HG02973 (cell line): ENCODE measurements around the gene ARHGAP40.

ENCODE experiments used
- ATAC-seq: cut with Tn5 transposase; IDR thresholded peaks from one replicate; pipeline ENCODE4 v1.9.1; 2021; ENCODE audit warnings: moderate library complexity; ENCODE audit not compliant: unreplicated experiment

Gene ARHGAP40

DNA sequence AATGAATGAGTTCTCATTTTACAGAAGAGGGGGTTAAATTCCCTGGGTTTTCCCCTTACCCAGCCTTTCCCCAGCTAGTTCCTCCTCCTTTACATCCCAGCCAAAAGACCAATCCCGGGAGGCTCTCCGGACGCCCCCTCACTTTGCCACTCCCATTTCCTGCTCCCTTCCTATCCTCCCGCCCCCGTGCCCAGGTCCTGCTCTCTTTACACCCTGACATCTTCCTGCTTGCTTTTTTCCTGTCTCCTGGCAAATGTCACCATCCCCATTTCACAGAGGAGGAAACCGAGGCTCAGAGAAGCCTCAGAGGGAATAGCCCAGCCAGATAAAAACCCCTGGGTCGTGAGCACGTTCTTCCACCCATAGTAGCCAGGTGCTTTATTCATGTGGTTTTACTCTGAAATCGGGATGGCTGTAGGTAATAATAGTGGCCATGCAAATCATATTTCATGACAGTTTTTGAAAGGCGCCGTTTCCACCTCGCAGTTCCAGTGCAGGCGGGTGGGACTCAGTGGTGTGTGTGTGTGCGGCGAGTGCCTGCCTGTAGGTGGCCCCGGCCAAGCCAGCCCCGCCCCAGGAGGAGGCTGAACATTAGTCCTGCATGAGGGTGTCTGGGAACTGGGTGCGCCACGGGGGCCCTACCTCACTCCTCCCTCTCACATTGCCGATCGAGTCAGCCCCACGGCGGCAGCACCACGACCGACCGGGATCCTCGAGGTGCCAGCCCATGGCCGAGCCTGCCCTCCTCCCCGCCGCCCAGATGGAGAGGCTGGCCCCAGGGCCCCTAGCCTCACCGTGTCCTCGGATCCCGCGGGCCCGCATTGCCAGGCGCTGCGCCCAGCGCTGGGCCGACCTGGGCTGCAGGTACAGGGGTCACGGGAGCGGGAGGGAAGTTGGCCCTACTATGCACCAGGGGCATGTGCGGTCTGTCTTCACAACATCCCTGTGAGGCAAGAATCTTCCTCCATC lies at the start of gene ARHGAP40:
Gene ARHGAP40 (plus strand): TSS at position 594 of the 969 bp plus-strand sequence.
- peak; percentile 76 for ATAC-seq

DNA sequence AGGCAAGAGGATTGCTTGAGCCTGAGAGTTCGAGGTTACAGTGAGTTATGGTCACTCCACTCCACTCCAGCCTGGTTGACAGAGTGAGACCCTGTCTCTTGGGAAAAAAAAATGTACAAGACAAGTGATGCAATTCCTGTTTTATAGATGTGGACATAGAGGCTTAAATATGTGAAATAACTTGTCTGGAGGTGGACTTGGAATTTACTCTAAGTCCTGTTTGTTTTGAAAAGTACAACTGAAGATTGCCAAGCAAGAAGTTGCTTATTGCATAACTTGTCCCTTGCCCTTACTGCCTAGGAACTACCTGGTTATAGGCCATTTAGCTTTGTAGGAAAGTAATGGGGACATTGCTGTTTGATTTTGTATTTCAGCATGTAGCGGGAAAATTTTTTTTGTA lies 46.6 kb upstream of the ARHGAP40 start:
- ATAC-seq = no peak

DNA sequence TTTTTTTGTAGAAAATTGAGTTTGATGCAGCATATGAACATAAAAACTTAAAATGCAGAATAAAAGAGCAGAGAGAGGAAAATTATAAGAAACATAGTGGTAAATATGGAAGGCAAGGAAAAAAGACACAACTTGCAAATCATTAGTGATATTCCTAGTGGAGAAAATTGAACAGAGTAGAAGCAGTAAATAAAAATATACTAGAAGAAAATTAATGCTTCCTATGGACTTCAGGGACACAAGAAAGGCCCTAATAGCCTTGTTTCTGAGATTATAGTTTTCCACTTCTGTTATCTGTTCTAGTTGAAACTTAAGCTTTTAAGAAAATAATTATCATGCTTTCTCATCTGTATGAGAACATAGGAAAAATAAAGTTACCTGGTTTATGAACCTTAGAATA lies 46.2 kb upstream of the ARHGAP40 start:
- ATAC-seq = no peak

DNA sequence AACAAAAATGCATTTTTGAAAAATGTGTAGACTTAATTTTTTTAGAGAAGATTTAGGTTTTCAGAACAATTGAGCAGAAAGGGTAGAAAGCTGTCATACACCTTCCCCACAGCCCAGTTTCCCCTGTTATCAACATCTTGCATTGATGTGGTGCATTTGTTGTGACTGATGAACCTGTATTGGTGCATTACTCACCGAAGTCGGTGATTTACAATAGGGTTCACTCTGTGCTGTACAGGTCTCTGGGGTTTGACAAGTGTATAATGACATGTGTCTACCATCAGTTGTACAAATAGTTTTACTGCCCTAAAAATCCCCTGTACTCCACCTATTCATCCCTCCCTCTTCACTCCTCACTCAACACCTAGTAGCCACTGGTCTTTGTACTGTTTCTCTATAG lies 44.4 kb upstream of the ARHGAP40 start:
- no peak for ATAC-seq

DNA sequence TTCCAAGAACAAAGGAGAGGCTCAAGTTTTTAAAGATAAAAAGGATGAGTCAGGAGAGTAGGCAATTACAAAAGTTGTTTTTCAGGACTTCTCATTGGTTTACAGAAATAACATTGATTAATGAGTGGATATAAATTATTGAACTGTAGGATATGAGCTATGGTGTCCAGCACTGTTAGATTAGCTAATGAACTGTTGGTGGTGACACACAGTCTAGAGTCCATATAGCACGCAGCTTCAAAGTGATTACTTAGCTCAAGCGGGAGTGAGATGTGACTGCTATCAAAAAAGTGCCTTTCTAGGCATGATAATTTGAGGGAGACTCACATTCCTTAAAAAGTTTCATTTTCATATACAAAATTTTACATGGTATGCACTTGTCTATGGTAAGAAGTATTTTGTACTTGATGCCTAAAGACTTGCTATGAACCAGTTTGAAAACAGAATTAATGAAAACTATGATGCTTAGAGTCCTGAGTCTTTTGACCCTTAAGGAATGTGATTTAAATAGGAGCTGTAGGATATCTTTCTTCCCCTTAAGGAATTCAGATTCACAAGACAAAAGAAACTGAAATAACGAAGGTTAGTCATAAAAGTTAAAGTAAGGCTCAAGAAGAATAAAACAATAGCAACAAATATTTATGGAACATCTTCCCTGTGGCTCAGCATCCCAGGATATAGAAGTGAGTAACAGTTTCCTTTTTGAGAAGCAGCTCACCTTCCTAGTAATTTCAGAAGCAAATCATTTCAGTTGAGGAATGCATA lies 42.8 kb upstream of the ARHGAP40 start:
- ATAC-seq = no peak

DNA sequence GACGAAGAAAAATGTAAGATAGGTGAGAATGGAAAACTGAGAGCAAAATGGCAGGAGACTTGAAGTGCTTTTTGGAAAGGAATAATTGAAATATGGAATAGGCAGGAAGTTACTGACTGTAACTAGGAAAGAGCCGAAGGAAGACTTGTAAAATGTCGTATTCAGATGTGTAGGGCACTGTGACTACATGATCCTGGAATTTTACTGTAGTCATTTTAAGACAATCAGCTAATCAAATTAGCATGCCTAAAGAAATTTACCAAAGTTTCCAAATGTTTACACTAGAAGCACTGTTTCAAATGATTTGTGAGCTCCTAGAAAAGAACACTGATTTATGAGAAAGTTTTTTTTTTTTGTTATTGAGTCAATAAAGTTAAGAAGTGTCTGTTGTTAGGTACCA lies 41.8 kb upstream of the ARHGAP40 start:
- no peak for ATAC-seq

DNA sequence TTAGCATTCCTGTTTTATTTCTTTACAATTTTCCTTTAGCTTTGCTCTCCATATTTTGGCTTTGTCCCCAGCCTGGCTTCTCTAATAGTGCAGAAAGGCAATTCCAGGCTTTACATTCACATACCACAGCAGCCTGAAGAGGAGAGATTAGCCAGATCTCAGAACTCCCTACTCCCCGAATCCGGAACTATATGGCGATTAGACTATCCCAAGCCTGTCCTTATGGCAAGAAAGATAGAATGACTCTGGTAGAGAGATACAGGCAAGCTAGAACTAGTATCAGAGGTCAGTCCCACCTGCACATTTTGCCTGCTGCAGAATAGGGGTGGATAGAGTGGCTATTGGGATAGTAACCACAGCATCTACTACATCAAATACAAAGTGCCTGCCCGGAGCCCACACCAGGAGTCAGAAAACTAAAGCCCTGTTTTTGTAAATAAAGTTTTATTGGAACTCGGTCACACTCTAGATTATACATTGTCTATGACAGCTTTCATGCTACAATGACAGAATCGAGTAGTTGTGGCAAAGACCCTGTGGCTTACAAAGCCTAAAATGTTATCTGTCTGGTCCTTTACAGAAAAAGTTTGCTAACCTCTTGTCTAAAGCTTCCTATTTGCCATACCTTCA lies 37.7 kb upstream of the ARHGAP40 start:
- no peak for ATAC-seq

DNA sequence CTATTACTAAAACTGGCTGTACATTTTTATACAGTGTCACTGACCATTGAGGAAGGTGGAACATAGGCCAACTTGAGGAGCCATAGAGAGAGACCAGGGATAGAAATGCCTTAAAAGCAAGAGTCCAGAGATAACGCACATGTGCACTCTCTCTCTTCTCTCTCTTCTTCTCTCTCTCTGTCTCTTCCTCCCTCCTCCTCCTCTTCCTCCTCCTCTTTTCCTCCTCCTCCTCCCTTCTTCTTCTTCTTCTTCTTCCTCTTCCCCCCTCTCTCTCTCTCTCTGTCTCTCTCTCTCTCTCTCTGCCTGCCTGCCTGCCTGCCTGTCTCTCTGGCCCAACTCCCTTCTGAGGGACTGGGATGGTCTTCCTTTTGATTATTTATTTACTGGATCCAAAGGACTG lies 36.9 kb upstream of the ARHGAP40 start:
- no peak for ATAC-seq

DNA sequence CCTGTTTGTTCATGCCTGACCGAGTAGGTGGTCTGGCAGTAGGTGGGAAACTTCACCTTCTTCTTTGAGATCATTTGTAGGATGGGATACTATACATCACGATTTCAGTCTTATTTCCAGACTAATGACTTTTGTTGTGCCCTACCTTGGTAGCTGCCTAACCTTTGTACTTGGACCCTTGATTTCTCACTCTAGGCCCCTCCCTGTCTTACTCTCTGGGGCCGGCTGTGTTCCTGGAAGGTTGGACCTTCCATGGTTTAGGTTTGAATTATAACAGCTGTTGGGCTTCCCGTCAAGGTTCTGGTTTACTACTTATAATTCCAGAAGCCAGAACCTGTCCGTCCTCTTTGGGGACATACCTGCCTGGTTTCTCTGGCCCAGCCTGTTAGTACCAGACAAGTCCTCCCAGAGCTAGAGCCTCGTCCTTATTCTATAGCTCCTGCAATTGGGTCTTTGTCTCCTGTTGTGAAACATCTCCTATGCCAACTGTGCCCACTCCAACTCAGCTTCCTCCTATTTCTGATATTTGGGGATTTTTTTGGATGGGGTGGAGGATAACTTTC lies 35.5 kb upstream of the ARHGAP40 start:
- no peak for ATAC-seq

DNA sequence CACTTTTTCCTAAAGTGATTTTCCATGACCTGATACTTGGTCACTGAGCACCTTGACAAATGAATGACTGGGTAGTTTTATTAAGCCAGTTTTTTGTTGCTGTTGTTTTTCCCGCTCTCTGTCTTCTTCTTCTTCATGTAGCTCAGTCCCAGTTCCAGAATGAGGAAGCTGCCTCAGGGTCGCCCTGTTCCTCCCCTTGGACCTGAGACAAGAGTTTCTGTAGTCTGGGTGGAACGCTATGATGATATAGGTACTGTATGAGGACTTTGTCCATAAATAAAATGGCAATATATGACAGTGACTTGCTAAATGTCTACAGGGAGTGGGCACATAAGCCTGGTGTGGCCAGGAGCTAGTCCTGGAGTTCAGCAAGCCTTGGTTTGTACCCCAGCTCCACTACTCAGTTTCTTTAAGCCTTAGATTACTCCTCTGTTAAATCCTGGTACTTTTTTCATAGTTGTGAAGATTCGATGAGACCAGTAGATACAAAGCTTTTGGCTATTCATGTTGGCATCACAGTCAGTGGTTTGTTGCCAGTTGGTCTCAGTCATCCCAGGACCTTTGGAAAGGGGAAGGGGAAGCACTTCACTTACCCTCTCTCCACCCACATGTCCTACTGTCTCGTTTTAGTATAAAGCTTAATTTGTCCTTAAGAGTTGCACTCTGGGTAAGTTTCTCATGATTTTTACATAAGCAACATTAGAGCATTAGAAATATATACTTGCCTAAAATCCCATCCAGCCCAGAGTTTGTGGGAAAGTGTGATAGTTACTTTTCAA lies 31.7 kb upstream of the ARHGAP40 start:
- ATAC-seq = no peak

DNA sequence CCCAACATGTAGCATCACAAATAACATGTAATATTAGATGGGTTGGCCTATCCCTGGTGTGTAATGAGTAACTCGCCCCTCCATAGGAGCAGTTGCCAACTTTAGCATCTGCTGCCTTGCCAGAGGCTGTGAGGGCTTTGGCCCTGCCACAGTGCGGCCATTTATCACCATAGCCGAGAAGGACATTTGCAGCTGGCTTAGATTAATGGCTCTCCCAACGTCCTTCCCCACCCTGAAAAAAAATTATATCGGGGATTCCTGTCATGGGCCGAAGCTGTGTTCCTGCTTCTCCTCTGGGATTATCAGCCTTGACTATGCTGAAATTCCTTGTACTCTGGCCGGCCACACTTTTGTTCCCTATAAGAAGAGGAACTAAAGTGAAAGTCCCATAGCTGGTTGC lies 28.2 kb upstream of the ARHGAP40 start:
- ATAC-seq = no peak

DNA sequence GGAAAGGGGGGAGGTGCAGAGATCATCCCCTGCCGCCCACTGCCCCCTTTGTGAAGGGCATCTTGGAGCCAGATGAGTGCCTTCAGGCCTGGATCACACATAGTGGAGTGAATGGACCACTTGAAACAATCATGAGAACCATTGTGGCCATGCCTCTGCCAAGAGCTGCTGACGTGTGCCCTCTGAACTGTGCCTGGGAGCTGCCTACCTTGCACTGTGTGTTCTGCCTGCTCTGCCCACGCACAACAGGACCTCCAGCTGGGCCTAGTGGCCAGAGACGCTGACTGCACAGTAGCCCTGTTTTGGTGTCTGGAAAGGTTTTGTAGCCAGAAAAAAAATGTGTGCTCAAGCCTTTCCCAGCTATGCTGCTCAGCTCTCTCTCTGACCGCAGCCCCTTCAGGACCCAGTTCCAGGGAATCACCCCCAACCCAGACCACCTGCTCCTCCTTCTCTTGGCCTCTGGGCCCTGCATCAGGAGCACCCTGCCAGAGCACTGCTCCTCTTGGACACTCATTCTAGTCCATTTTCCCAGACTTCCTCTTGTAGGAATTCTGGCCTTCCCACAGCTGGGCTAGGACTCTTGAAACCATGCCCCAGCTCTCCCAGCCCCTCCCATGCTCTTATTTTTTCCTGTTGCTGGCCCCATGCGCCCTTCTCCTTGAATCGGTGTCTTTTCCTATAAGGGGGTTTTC lies 22.2 kb upstream of the ARHGAP40 start:
- no peak for ATAC-seq

DNA sequence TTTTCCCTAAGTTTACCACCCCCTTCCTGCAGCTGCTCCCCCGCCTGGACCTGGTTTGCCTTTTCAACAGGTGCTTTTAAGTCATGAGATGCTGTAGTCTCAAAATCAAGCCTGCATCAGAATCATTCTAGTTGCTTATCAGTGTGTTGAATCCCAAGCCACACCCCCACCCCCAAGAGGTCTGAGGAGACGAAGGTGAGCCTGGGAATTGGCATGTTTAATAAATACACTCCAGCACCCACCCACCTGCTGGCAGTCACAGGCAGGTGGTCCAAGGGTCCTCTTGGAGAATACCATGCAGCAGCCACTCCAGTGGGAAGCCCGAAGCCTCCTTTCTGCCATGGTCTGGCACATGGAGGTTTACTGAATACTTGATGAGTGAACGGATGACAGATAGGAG lies 21.7 kb upstream of the ARHGAP40 start:
- ATAC-seq = no peak

DNA sequence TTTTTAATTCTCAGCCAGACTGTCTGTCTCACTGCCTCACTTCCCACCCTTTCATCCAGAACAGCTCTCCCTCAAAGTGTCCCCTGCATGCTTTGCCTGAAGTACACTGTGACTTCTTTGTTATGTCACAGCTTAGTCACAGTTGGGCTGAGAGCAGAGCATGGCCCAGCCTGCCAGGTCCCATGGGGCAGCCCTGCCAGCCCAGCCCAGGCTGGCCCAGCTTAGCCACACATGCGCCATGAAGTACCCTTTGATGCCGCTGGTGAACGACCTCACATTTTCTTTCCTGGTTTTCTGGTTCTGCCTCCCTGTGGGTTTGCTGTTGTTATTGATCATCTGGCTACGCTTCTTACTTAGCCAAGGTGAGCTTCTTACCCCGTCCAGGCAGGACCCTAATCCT lies 20.6 kb upstream of the ARHGAP40 start, which contains the start of gene ADIG:
Gene ADIG (plus strand): TSS at position 185 of the 400 bp plus-strand sequence. CDS start 54 bp downstream, at position 239.
- no peak for ATAC-seq

DNA sequence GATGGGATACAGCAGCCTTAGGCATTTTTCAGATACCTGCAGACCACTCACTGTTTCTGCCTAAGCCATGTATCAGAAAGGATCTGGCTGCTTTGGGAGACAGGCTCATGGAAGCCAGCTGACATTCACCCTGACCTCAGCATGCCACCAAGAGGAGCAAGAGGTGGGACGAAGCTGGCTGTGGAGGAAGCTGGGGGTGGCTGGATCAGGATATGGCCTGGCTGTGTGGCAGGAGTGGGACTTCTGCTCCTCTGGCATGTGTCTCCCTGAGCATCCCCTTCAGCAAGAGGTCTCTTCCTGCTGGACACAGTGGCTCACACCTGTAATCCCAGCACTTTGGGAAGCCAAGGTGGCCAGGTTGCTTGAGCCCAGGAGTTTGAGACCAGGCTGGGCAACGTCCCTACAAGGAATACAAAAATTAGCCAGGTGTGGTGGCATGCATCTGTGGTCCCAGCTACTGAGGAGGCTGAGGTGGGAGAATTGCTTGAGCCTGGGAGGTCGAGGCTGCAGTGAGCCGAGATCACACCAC lies 19.7 kb upstream of the ARHGAP40 start:
- no peak for ATAC-seq

DNA sequence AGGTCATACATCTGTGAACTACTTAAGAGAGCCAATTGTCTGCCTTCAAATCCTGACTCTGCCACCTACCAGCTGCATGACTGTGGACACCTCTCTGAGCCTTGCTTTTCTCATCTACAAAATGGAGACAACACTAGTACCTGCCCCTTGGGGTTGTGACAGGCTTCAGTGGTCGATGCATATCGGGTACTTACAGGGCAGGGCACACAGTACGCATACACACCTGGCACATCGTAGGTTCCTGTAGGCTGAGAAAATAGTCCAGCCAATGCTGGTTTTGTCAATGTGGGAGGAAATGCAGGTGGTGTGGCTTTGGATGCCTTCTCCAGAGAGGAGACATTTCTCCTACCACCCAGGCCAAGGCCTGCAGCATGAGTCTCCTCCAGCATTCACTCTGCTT lies 18.3 kb upstream of the ARHGAP40 start:
- ATAC-seq = no peak

DNA sequence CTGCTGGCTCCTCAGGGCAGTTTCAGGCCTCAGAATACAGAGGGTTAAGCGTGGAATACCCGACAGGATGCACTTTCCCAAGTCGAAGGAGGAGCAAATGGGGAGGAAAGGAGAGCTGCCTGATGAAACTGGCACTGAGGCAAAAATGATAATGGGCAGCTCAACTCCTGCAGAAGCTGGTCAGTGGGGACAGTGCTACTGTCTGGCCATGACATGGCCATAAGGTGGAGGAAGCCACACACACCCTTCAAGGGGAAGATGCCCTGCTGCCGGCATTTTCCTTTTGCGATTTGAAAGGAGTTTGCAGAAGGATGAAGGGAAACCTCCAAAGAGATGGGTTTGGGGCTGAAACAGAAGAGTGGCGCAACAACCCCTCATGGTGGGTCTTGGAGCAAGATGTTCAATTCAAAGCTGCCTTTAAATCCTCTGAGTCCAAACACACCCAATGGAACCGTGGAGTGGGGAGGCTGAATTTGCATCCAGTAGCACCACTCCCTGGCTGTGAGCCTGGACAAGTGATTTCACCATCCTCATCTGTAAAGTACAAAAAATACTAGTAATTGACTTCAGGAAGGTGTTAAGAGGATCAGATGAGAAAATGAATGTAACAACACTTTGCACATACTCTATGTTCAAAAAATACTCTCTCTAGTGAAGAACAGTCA lies 17.4 kb upstream of the ARHGAP40 start:
- no peak for ATAC-seq

DNA sequence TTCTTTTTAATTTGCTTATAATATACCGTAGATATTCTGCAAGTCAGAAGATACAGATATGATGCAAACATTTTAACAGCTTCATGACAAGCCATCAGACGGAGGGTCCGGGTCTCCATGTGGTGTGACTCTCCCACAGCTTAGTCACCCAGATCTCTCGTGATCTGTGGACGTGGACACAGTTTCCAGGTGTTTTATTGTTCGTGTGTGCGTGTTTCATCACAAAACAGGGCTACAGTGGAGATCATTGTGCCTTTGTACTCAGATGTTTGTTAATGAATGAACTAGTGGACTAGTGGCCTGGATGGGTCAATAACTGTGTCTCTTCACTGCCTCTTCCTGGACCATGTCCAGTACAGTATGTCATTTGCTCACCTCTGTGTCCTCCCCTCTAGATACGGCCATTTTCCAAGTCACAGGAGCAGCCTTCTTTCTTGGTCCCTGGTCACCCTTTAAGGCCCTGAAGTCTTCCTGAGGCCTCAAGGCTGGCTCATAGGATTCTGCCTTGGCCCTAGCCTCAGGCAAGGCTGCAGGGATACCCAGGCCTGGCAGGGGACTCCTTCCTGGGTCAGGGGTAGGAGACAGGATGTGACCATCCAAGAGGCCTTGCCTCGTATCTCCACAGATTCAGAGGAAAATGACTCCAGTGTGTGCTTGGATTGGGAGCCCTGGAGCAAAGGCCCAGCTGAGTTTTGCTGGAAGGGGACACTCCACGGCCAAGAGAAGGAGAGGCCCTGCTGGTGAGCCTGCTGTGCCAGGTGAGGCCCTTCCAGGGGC lies 16.0 kb upstream of the ARHGAP40 start:
- ATAC-seq = no peak
